Measurements from ENCODE around the gene TBC1D1. TPM values are rescaled to one million over a fixed set of nuclear protein-coding genes. Genes with fewer than 3 reads are reported as not detected.
A peak's percentile ranks its signal among the peaks of the same experiment; 100 is the strongest.

TBC1D1 gene
- total and polyA plus RNA-seq, 8 donors = 16.2 to 41.0 (median 24.6) TPM

- Histone ChIP-seq H3K4me3 (no peak overlapping the region), H3K4me1 (peaks cover 37 to 48% (median 39%) of the 10 kb centered on the region in 3 donors), H3K27ac (peak overlapping the region; percentile 54 to 95 (median 87)), H3K27me3 (no peaks in the 10 kb centered on the region), H3K9me3 (no peaks in the 10 kb centered on the region), H3K36me3 (no peaks in the 10 kb centered on the region)
- intact Hi-C loops (cut with DNase I) = loop anchor here in 1 of 3 donors (10.0 kb wide), 1 partner anchor 97 kb away; no protein-coding TSS in a partner anchor
- peak; percentile 11 to 42 (median 24) for ATAC-seq
- no peak for FAIRE-seq
- WGBS, 2 donors = 44% methylated on average over 5 of the region's 5 CpGs
- no peak for TF ChIP-seq CTCF (IDR thresholded peaks at IDR 0.05)
- DNase-seq = no peak
These were observed 270.6 kb downstream of the TBC1D1 start for GRCh38 chr4:38161208-38162113.

GRCh38 chr4:38162240-38162784, 271.4 kb downstream of the TBC1D1 start:
- Histone ChIP-seq H3K36me3 (no peaks in the 10 kb centered on the region), H3K9me3 (no peaks in the 10 kb centered on the region), H3K27ac (peak overlapping the region; percentile 54 to 95 (median 87)), H3K4me1 (peaks cover 37 to 48% (median 39%) of the 10 kb centered on the region in 3 donors), H3K27me3 (no peaks in the 10 kb centered on the region), H3K4me3 (no peak overlapping the region)
- intact Hi-C loops (cut with DNase I) = loop anchor here in 1 of 3 donors (10.0 kb wide), 1 partner anchor 98 kb away; no protein-coding TSS in a partner anchor
- WGBS, 2 donors = 46 to 50% methylated on average over 4 of the region's 4 CpGs
- DNase-seq = peak; percentile 65 to 73 (median 68)
- peak; percentile 39 to 69 (median 66) for ATAC-seq
- TF ChIP-seq CTCF (IDR thresholded peaks at IDR 0.05) = no peak
- no peak for FAIRE-seq

- WGBS, 2 donors = 58 to 62% methylated on average over 5 of the region's 5 CpGs
- Histone ChIP-seq H3K4me3 (no peak overlapping the region), H3K9me3 (no peaks in the 10 kb centered on the region), H3K27ac (peak overlapping the region; percentile 54 to 95 (median 87)), H3K36me3 (no peaks in the 10 kb centered on the region), H3K27me3 (no peaks in the 10 kb centered on the region), H3K4me1 (peaks cover 33 to 42% (median 39%) of the 10 kb centered on the region in 3 donors)
- ATAC-seq (peak in 3 of 4 donors; percentile 5 to 16 (median 7)), FAIRE-seq (no peak), DNase-seq (peak in 3 of 6 donors; percentile 26 to 46 (median 37))
- intact Hi-C loops (cut with DNase I) = loop anchor here in 1 of 3 donors (10.0 kb wide), 1 partner anchor 99 kb away; no protein-coding TSS in a partner anchor
- no peak for TF ChIP-seq CTCF (IDR thresholded peaks at IDR 0.05)
These were observed 272.5 kb downstream of the TBC1D1 start for GRCh38 chr4:38163216-38164006.

GRCh38 chr4:38164346-38164745, 273.5 kb downstream of the TBC1D1 start:
- H3K4me1 ChIP-seq = peaks cover 33 to 42% (median 39%) of the 10 kb centered on the region in 3 donors
- no peaks in the 10 kb centered on the region for H3K36me3 ChIP-seq
- no peak overlapping the region for H3K4me3 ChIP-seq
- no peaks in the 10 kb centered on the region for H3K9me3 ChIP-seq
- no peak for TF ChIP-seq CTCF (IDR thresholded peaks at IDR 0.05)
- intact Hi-C loops (cut with DNase I) = loop anchor here in 1 of 3 donors (10.0 kb wide), 1 partner anchor 100 kb away; no protein-coding TSS in a partner anchor
- peak overlapping the region in 1 of 4 donors; percentile 93 for H3K27ac ChIP-seq
- DNase-seq (no peak), FAIRE-seq (no peak), ATAC-seq (no peak)
- 95% methylated on average over 3 of the region's 3 CpGs for WGBS, 2 donors
- no peaks in the 10 kb centered on the region for H3K27me3 ChIP-seq

Measured in pancreas (tissue), 10 donors.